Activated naive CD8-positive, alpha-beta T cell treated with anti-CD3 and anti-CD28 coated beads, Interleukin-2, amount 10 ng/mL, durations not matched to agents 7 days and 5 days (primary cell): ENCODE results near the gene SOCS3. TPM values are rescaled to one million over a fixed set of nuclear protein-coding genes. Genes with fewer than 3 reads are reported as not detected.
A peak's percentile ranks its signal among the peaks of the same experiment; 100 is the strongest.

Experiments used
- ATAC-seq: fragments of 150-1000 bp; cut with Tn5 transposase; one replicate; pipeline ENCODE4 v1.10.0; 2021; ENCODE audit warnings: low read depth, moderate library complexity
- POLR2A ChIA-PET: fragments of 350-600 bp; sonication (Branson Sonifier 250); formaldehyde crosslinking; loops from one replicate; lab custom pipeline; 2021; ENCODE audit warnings: antibody characterized with exemption; lab: Charles Lee
- DNase-seq: peaks from one replicate; pipeline ENCODE4 v3.0.0; 2021
- H3K27ac Mint-ChIP-seq: one replicate; pipeline ENCODE4 v1.8.0; 2022; ENCODE audit warnings: mild to moderate bottlenecking, mixed read lengths
- H3K27me3 Mint-ChIP-seq: one replicate; pipeline ENCODE4 v1.8.0; 2022; ENCODE audit warnings: mild to moderate bottlenecking, moderate library complexity, mixed read lengths
- H3K36me3 Mint-ChIP-seq: one replicate; pipeline ENCODE4 v1.8.0; 2021; ENCODE audit warnings: mild to moderate bottlenecking, mixed read lengths
- H3K4me1 Mint-ChIP-seq: one replicate; pipeline ENCODE4 v1.8.0; 2021; ENCODE audit warnings: mixed read lengths
- H3K4me3 Mint-ChIP-seq: one replicate; pipeline ENCODE4 v1.8.0; 2022; ENCODE audit warnings: mild to moderate bottlenecking, moderate library complexity, mixed read lengths
- H3K9me3 Mint-ChIP-seq: one replicate; pipeline ENCODE4 v1.8.0; 2021; ENCODE audit warnings: mixed read lengths
- total RNA-seq, 2 experiments: library from RNA; stranded (reverse); gene quantifications; one replicate each; pipeline ENCODE4 v1.2.3, GENCODE V29; 2021

Gene SOCS3
- total RNA-seq, 2 experiments from 2014 or later, result 6.6 to 6.7 TPM

DNA sequence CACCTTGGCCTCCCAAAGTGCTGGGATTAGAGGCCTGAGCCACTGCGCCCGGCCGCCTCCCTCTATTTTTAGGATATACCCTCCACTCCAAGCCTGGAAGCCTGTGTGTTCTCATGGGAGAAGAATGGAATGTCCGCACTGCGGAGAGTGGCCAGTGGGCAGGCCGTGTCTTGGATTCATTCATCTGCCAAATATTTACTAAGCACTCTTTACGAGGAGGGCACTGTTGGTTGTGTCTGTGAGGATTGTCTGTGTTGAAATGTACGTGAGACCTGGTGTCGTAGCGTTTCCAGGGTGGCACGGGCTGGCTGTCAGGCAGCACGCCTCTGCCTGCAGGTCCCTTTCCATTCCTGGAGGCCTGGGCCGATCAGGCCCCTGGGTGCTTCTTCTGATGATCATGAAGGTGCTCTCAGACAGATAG, 37.8 kb upstream of the SOCS3 start:
- no peak overlapping the region for H3K4me3 Mint-ChIP-seq
- no peaks in the 10 kb centered on the region for H3K27me3 Mint-ChIP-seq
- H3K9me3 Mint-ChIP-seq, result no peaks in the 10 kb centered on the region
- POLR2A ChIA-PET, result no interaction called here
- H3K4me1 Mint-ChIP-seq, result peaks cover 3% of the 10 kb centered on the region
- ATAC-seq (no peak), DNase-seq (no peak)
- no peak overlapping the region for H3K27ac Mint-ChIP-seq
- H3K36me3 Mint-ChIP-seq, result peaks cover 20% of the 10 kb centered on the region

DNA sequence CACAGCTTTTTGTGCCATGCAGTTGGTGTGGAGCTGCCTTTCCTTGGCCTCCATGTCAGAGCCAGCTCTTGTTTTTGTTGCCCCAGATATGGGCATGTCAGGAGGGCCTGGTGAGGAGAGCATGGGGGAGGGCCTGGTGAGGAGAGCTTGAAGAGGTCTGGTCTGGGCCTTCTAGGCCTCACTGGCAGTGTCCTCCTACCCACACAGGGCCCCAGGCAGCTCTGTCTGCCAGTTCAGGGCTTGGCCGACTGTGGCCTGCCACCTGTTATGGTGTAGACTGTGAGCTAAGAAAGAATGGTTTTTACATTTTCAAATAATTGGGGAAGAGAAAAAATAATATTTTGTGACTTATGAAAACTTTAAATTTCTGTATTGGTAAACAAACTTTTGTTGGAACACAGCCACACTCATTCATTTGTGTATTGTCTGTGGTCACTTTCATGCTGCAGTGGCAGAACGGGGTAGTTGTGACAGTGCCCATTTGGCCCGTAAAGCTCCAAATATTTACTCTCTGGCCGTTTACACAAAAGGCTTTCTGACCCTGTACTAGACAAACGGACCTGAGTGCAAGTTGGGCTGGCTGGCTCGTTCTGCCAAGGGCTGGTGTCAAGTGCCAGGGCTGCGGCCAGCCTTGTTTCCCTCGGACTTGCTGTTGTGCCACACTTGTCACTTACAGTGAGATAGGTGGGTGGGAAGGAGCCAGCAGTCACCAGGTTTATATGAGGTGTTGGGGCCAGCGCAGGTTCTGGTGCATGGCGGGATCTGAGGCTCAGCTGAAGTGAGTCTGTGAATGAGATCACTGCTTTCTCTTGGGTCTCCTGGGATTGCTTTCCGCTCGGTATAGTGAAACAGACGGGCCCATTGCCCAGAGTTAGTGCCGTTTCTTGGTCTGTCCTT, 36.8 kb upstream of the SOCS3 start:
- POLR2A ChIA-PET, result no interaction called here
- H3K4me3 Mint-ChIP-seq, result no peak overlapping the region
- H3K27ac Mint-ChIP-seq, result no peak overlapping the region
- peaks cover 3% of the 10 kb centered on the region for H3K4me1 Mint-ChIP-seq
- no peak for DNase-seq
- no peak for ATAC-seq
- no peaks in the 10 kb centered on the region for H3K27me3 Mint-ChIP-seq
- H3K9me3 Mint-ChIP-seq, result no peaks in the 10 kb centered on the region
- peaks cover 18% of the 10 kb centered on the region for H3K36me3 Mint-ChIP-seq

DNA sequence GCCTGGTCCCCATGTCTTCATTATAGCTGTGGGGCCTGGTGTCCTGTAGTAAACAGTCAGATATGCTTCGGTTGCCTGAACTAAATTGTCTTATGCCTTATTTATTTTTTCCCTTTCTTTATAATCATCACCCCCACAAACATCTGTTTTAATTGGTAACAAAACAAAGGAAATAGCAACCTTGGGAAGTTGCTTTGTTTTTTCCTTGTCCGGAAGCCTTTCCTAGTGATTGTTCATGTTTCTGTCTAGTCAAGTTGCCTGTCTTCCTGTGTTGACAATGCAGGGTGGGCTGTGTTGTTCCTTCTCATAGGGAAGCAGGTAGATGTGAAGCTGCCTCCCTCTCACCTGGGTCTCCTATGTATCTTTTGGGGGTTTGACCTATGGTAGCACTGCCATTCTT, 35.3 kb upstream of the SOCS3 start:
- no peaks in the 10 kb centered on the region for H3K27me3 Mint-ChIP-seq
- no peak overlapping the region for H3K27ac Mint-ChIP-seq
- ATAC-seq (no peak), DNase-seq (no peak)
- POLR2A ChIA-PET, result no interaction called here
- peaks cover 11% of the 10 kb centered on the region for H3K4me1 Mint-ChIP-seq
- H3K9me3 Mint-ChIP-seq, result no peaks in the 10 kb centered on the region
- H3K36me3 Mint-ChIP-seq, result peaks cover 15% of the 10 kb centered on the region
- H3K4me3 Mint-ChIP-seq, result no peak overlapping the region

DNA sequence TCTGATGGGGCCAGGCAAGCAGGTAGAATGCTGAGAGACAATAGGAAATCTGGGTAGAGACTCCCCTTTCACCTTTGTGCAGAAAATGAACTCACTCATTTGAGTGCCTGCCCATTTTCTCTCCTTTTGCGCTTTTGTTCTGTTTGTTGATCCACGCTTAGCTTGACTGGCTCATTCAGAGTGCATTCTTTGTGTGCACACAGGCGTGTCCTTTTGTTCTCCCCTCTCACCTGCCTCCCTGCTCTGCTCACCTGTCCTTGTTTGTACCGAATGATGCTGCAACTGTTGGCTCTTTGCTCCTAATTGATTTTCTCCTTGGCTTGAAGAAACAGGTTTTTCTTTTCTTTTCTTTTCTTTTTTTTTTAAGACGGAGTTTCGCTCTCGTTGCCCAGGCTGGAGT, 34.3 kb upstream of the SOCS3 start:
- ATAC-seq, result no peak
- Mint-ChIP-seq H3K27me3 (no peaks in the 10 kb centered on the region), H3K4me3 (no peak overlapping the region), H3K4me1 (peaks cover 12% of the 10 kb centered on the region), H3K9me3 (no peaks in the 10 kb centered on the region), H3K36me3 (peaks cover 12% of the 10 kb centered on the region), H3K27ac (no peak overlapping the region)
- no peak for DNase-seq
- POLR2A ChIA-PET, result no interaction called here

DNA sequence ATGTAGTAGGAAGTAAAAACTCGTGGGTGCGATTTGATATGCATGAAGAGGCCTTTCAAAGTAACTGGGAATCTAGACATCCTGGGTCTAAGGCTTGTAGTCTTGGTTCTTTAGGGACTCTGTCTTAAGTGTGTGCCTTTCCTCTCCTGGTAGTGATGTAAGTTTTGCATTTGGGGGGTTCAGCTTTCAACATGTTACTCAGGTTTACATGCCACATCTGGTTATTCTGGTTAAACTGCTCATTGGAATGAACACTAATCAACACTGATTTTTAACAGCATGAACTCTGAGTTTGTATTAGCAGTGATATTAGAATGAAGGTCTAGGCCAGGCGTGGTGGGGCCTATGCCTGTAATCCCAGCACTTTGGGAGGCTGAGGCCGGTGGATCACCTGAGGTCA, 33.7 kb upstream of the SOCS3 start:
- Mint-ChIP-seq H3K27me3 (no peaks in the 10 kb centered on the region), H3K4me1 (peaks cover 16% of the 10 kb centered on the region), H3K36me3 (peaks cover 12% of the 10 kb centered on the region), H3K9me3 (no peaks in the 10 kb centered on the region), H3K27ac (no peak overlapping the region), H3K4me3 (no peak overlapping the region)
- no peak for ATAC-seq
- POLR2A ChIA-PET, result no interaction called here
- no peak for DNase-seq

DNA sequence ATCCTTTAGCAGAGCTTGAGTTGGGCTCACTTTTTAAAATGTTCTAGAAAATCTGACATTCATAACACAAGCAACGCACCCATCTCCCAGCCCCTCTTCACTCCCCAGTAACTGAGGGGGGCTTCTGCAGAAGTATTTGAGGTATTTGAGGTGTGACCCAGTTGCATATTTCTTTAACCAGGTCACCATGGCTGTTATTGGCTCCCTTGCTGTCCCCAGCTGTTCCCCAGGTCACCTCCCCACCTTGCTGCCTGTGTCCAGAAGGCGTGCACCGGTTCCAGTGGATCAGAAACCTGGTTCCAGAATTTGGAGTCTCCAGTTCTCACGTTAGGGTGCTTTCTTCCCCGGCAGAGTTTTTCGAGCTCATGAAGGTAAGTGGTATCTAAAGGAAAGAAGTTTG, 32.4 kb upstream of the SOCS3 start:
- no peaks in the 10 kb centered on the region for H3K27me3 Mint-ChIP-seq
- no peak overlapping the region for H3K4me3 Mint-ChIP-seq
- POLR2A ChIA-PET, result no interaction called here
- DNase-seq (no peak), ATAC-seq (no peak)
- peaks cover 24% of the 10 kb centered on the region for H3K4me1 Mint-ChIP-seq
- H3K27ac Mint-ChIP-seq, result no peak overlapping the region
- H3K9me3 Mint-ChIP-seq, result no peaks in the 10 kb centered on the region
- peaks cover 10% of the 10 kb centered on the region for H3K36me3 Mint-ChIP-seq

DNA sequence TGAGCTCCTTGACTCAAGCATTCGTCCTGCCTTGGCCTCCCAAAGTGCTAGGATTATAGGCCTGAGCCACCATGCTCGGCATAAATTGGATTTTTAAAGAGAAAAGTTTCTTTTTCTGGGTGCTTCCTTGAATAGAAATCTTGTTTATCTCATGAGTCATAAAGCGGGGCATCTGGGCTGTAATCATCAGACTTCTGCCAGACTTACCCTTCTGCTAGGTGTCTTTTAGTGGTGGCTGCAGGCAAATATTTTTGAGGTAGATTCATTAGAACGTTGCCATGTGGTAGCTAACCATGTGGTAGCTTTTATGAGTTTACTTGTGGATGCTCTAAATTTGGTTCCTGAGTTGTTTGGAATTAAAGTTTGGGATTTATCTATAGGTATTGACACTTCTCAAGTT, 32.0 kb upstream of the SOCS3 start:
- no peak overlapping the region for H3K4me3 Mint-ChIP-seq
- DNase-seq (no peak), ATAC-seq (no peak)
- H3K27ac Mint-ChIP-seq, result no peak overlapping the region
- no peaks in the 10 kb centered on the region for H3K9me3 Mint-ChIP-seq
- H3K36me3 Mint-ChIP-seq, result peaks cover 8% of the 10 kb centered on the region
- H3K4me1 Mint-ChIP-seq, result peaks cover 27% of the 10 kb centered on the region
- no peaks in the 10 kb centered on the region for H3K27me3 Mint-ChIP-seq
- POLR2A ChIA-PET, result interaction anchor here (1.0 kb wide), 1 partner anchor 21 kb away, joined by 5 read pairs; no protein-coding TSS in a partner anchor

DNA sequence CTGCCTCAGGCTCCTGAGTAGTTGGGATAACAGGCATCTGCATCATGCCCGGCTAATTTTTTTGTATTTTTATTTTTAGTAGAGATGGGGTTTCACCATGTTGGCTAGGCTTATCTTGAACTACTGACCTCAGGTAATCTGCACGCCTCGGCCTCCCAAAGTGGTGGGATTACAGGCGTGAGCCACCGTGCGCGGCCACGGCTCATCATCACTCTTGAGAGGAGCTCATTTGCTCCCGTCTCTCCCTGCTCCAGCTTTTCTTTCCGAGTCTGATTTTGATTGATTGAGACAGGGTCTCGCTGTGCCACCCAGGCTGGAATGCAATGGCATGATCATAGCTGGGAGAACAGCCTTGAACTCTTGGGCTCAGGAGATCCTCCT, 31.2 kb upstream of the SOCS3 start:
- Mint-ChIP-seq H3K4me3 (no peak overlapping the region), H3K36me3 (peaks cover 6% of the 10 kb centered on the region), H3K9me3 (no peaks in the 10 kb centered on the region), H3K4me1 (peaks cover 35% of the 10 kb centered on the region), H3K27me3 (no peaks in the 10 kb centered on the region), H3K27ac (no peak overlapping the region)
- DNase-seq, result no peak
- ATAC-seq, result no peak
- POLR2A ChIA-PET, result interaction anchor here (1.0 kb wide), 1 partner anchor 22 kb away, joined by 5 read pairs; no protein-coding TSS in a partner anchor

DNA sequence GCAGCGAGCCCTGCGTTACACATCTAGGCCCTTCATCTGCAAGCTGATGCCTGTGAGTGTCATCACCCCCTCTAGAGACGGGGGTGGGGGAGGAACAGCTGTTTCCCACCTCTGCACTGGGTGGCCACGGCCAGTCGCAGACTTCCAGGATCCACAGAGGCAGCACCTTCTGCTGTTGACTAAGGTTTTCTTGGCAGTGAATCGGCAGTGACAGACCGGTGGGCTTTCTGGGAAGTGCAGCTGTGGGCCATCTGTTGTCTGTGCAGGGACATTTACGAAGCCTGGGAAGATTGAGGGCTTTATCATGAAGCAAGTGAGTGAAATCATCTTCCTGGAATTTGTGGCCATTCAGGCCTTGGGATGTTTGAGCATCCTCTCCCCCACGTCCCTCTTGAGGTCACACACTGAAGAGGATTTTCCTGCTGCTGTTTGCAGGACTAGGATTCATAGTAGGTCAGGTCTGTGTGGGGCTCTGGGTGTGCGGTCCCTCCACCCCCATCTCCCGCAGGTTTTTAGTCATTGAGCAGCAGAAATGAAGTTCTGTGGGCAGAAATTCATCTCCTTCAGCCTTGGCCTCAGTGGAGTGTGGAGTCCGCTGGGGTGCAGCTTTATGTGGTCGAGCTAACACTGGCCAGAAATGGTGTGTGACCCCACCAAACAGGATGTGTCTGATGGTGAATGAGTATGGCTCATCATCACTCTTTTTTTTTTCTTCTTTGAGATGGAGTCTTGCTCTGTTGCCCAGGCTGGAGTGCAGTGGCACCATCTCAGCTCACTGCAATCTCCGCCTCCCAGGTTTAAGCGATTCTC, 30.6 kb upstream of the SOCS3 start:
- Mint-ChIP-seq H3K27me3 (no peaks in the 10 kb centered on the region), H3K4me1 (peaks cover 41% of the 10 kb centered on the region), H3K36me3 (peaks cover 6% of the 10 kb centered on the region), H3K9me3 (no peaks in the 10 kb centered on the region), H3K4me3 (no peak overlapping the region), H3K27ac (no peak overlapping the region)
- DNase-seq (no peak), ATAC-seq (no peak)
- POLR2A ChIA-PET, result interaction anchor here (1.0 kb wide), 1 partner anchor 22 kb away, joined by 5 read pairs; no protein-coding TSS in a partner anchor

DNA sequence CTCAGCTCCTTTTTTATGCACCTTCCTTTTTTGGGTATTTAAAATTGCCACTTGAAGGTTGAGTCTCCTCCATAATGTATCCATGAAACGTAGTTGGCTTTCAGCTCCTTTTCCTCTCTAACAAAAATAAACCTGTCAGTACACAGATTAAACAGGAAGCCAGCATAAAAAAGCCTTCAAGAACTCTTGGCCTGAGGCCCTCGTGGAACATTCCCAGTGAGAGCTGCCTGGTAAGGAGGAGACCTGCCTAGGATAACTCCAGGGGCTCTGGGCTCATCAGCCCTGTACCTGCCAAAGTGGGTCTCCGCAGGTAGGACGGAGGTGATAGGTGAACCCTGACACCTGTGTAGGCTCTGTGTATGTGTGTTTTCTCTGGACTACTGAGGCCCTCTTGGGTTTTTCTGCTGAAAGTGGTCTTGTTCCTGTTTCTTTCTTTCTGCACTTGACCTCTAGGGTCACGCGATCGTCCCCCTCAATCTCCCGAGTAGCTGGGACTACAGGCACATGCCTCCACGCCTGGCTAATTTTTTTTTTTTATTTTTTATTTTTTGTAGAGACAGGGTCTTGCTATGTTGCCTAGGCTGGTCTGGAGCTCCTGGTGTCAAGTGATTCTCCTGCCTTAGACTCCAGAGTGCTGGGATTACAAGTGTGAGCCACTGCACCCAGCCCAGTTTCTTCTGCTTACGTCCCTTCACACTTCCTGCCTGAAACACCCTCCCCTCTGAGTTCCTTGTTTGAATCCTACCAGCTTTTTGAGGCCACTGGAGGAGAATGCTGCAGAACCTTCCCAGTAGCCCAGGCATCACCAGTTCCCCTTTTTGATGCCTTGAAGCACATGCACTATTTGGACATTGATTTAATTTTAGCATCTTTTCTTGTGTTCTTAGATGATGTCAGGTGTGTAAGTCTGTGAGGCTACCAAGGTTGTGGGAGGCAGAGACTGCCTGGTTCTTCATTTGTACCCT, 28.4 kb upstream of the SOCS3 start:
- peak overlapping the region; percentile 52 for H3K4me3 Mint-ChIP-seq
- H3K27me3 Mint-ChIP-seq, result no peaks in the 10 kb centered on the region
- H3K27ac Mint-ChIP-seq, result peak overlapping the region; percentile 80
- no peak for ATAC-seq
- peaks cover 4% of the 10 kb centered on the region for H3K36me3 Mint-ChIP-seq
- POLR2A ChIA-PET, result interaction anchor here (0.6 to 0.7 kb wide), 2 partner anchors 28 to 173 kb away, joined by 3 read pairs; no protein-coding TSS in a partner anchor
- peaks cover 56% of the 10 kb centered on the region for H3K4me1 Mint-ChIP-seq
- no peaks in the 10 kb centered on the region for H3K9me3 Mint-ChIP-seq
- no peak for DNase-seq

DNA sequence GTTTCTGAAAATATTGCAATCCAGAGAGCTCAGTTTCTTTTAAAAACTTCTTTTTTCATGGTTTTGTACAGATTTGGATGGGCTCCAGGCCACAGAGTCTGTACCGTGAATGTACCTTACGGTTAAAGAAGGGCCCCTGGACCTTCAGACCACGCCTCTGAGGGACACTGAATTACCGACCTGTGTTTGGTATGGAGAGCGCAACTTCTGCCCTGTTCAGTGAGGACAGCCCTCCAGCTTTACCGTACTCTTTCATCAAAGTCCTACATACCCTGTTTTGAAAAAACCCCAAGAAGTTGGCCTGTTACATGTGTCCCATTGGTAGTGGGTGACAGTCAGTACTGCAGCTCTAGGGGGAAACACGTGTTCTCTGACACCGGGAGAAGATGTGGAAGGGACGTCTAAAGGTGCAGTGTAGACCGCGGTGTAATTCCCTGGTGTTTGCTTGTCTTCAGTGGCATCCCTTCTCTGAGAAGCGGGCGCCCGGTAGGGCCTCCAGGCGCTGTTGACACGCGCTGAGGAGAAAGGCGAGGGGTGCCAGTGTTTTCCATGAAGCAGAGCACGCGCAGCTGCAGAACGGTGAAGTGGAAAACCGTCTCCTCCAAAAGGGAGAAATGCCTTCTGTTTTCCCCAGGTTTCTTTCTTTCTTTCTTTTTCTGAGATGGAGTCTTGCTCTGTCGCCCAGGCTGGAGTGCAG, 24.8 kb upstream of the SOCS3 start:
- POLR2A ChIA-PET, result interaction anchor here (0.9 kb wide), 1 partner anchor 30 kb away, joined by 3 read pairs; no protein-coding TSS in a partner anchor
- H3K27ac Mint-ChIP-seq, result peak overlapping the region; percentile 93
- ATAC-seq (no peak), DNase-seq (no peak)
- peak overlapping the region; percentile 72 for H3K4me3 Mint-ChIP-seq
- H3K27me3 Mint-ChIP-seq, result no peaks in the 10 kb centered on the region
- peaks cover 69% of the 10 kb centered on the region for H3K4me1 Mint-ChIP-seq
- H3K36me3 Mint-ChIP-seq, result peaks cover 14% of the 10 kb centered on the region
- no peaks in the 10 kb centered on the region for H3K9me3 Mint-ChIP-seq
